Lower leg skin (tissue), 4 donors: ENCODE measurements around the gene CGREF1. TPM values are rescaled to one million over a fixed set of nuclear protein-coding genes. Genes with fewer than 3 reads are reported as not detected.

Experiments
- DNase-seq, 2 donors: peaks; one replicate each; pipeline ENCODE4 v3.0.0-alpha.2; 2019; ENCODE audit warnings: low spot score in 2 of 2
- H3K4me3 ChIP-seq: fragments of 200-600 bp; sonication (generic); 2 replicates; pipeline ENCODE4 v1.5.1; 2017; ENCODE audit warnings: mild to moderate bottlenecking, low read depth; ENCODE audit not compliant: poor library complexity, severe bottlenecking
- CTCF ChIP-seq, 3 donors: fragments of 450-650 bp; IDR thresholded peaks; one replicate each; pipeline ENCODE4 v1.5.1; 2016; ENCODE audit warnings: antibody characterized with exemption in 3 of 3, mild to moderate bottlenecking in 3 of 3, moderate library complexity in 2 of 3
- POLR2A ChIP-seq, 2 donors: fragments of 450-650 bp; IDR thresholded peaks; one replicate each; pipeline ENCODE4 v1.6.1; 2016 to 2017; ENCODE audit warnings: antibody characterized with exemption in 2 of 2, mild to moderate bottlenecking in 1 of 2, moderate library complexity in 1 of 2
- WGBS, 2 donors: methylation state at CpG; one replicate each; pipeline ENCODE4 v1.1.5; 2018; 5-methylcytosine and 5-hydroxymethylcytosine counted together
- intact Hi-C: fragments of 100-400 bp; cut with DNase I; formaldehyde crosslinking; loops from one replicate; pipeline ENCODE4 v1.15.0; 2023; ENCODE audit warnings: low total_unique reads
- total RNA-seq, 4 donors: library from RNA; depleted of rRNA; stranded (reverse); fragments of >200 nt; gene quantifications; one replicate each; pipeline ENCODE4 v1.1.0, GENCODE V29; 2016

The CGREF1 gene
- total RNA-seq, 4 donors from 2014 or later, result 0.34 to 2.1 (median 0.48) TPM

- 86 to 88% methylated on average over 6 of the region's 6 CpGs for WGBS, 2 donors
- intact Hi-C loops, result no loop called here
Observed at GRCh38 chr2:27093430-27094352, 25.2 kb downstream of the CGREF1 start.

GRCh38 chr2:27092696-27093429 is 26.1 kb downstream of the CGREF1 start:
- 86 to 87% methylated on average over 9 to 10 of the region's 10 CpGs for WGBS, 2 donors
- intact Hi-C loops, result no loop called here

More at GRCh38 chr2:27093430-27094352, 25.2 kb downstream of the CGREF1 start:
- no peak for TF ChIP-seq POLR2A (IDR thresholded peaks at IDR 0.05)
- TF ChIP-seq CTCF (IDR thresholded peaks at IDR 0.05), result no peak
- DNase-seq, result no peak
- no peak overlapping the region for H3K4me3 ChIP-seq

GRCh38 chr2:27091746-27092695 is 26.9 kb downstream of the CGREF1 start:
- intact Hi-C loops, result no loop called here
- no peak for DNase-seq
- H3K4me3 ChIP-seq, result no peak overlapping the region
- WGBS, 2 donors, result 77 to 82% methylated on average over 25 of the region's 25 CpGs
- no peak for TF ChIP-seq CTCF (IDR thresholded peaks at IDR 0.05)
- no peak for TF ChIP-seq POLR2A (IDR thresholded peaks at IDR 0.05)

More at GRCh38 chr2:27092696-27093429, 26.1 kb downstream of the CGREF1 start:
- H3K4me3 ChIP-seq, result no peak overlapping the region
- DNase-seq, result no peak
- TF ChIP-seq POLR2A (IDR thresholded peaks at IDR 0.05) (no peak), CTCF (IDR thresholded peaks at IDR 0.05) (no peak)

- WGBS, 2 donors, result 88 to 90% methylated on average over 13 to 14 of the region's 14 CpGs
- intact Hi-C loops, result no loop called here
- TF ChIP-seq CTCF (IDR thresholded peaks at IDR 0.05), result no peak
- no peak for DNase-seq
- H3K4me3 ChIP-seq, result no peak overlapping the region
Observed at GRCh38 chr2:27089111-27089954, 29.6 kb downstream of the CGREF1 start.
